ENCODE data around the gene DPP9. TPM values are rescaled to one million over a fixed set of nuclear protein-coding genes. Genes with fewer than 3 reads are reported as not detected.

The DPP9 gene
- polyA plus RNA-seq, 1 of the 3 experiments (the other 2 are of a cell fraction), result 17.1 TPM

GRCh38 chr19:4730740-4731171, 7.1 kb upstream of the DPP9 start:
- no peaks in the 10 kb centered on the region for H4K20me1 ChIP-seq (ENCODE audit: insufficient read depth)
- H3K4me1 ChIP-seq (ENCODE audit: control insufficient read depth in 1 of 2, insufficient read depth in 2 of 2, low read depth in 1 of 2, low read length in 1 of 2), result no peaks in the 10 kb centered on the region; a peak in 1 of 4 replicates
- TF ChIP-seq SIN3A (IDR thresholded peaks at IDR 0.05; ENCODE audit: borderline replicate concordance, low read depth, low read length), result no peak
- no peak for TF ChIP-seq FOXJ3 (CRISPR knock-in tag; IDR thresholded peaks at IDR 0.05)
- peak; percentile 35; the same call in 1 of the 2 replicates for TF ChIP-seq RAD21 (IDR thresholded peaks at IDR 0.05; ENCODE audit: low read length)
- peak; percentile 37; the same call in 1 of the 2 replicates for TF ChIP-seq SMC3 (IDR thresholded peaks at IDR 0.05; ENCODE audit: low read depth, low read length)
- no peak for TF ChIP-seq NRF1 (IDR thresholded peaks at IDR 0.05; ENCODE audit: low read depth, low read length)
- TF ChIP-seq CTCF (IDR thresholded peaks at IDR 0.05), result peak; percentile 61
- H3K9ac ChIP-seq, result no peak overlapping the region
- 93% methylated on average over 1 of the region's 1 CpG for WGBS (ENCODE audit: low lambda C conversion rate)
- H3K9me3 ChIP-seq, result no peaks in the 10 kb centered on the region
- no peaks in the 10 kb centered on the region for H3K27me3 ChIP-seq (ENCODE audit: insufficient read depth)
- DNase-seq, result peak; percentile 66
- no peaks in the 10 kb centered on the region for H3K9me2 ChIP-seq
- H3K36me3 ChIP-seq (replicated peaks in 1 of 2; ENCODE audit: control insufficient read depth in 1 of 2, insufficient read depth in 2 of 2, low read length in 1 of 2), result no peaks in the 10 kb centered on the region
- H3F3A ChIP-seq (replicated peaks; ENCODE audit: insufficient read depth), result peaks cover 2% of the 10 kb centered on the region
- no peak overlapping the region for H3K4me3 ChIP-seq (ENCODE audit: low read depth in 2 of 2, low read length in 1 of 2)
- no peak overlapping the region for H3K4me2 ChIP-seq
- no peak overlapping the region for H2AFZ ChIP-seq (ENCODE audit: low read depth)
- CTCF ChIA-PET, result interaction anchor here (0.8 to 19.9 kb wide), 6 partner anchors 18 to 78 kb away, joined by 3 to 350 read pairs (median 6); partner anchors contain the start of gene FEM1A
- POLR2A ChIA-PET, result no interaction called here
- no peaks in the 10 kb centered on the region for H3K79me2 ChIP-seq (ENCODE audit: insufficient read depth)
- no peak overlapping the region for H3K27ac ChIP-seq (ENCODE audit: low read depth in 2 of 2, low read length in 1 of 2)

GRCh38 chr19:4728871-4729270, 5.2 kb upstream of the DPP9 start:
- Histone ChIP-seq H3K4me3 (ENCODE audit: low read depth in 2 of 2, low read length in 1 of 2) (no peak overlapping the region), H3K9me2 (no peaks in the 10 kb centered on the region), H2AFZ (ENCODE audit: low read depth) (no peak overlapping the region), H3K4me2 (no peak overlapping the region), H3K27me3 (ENCODE audit: insufficient read depth) (no peaks in the 10 kb centered on the region), H4K20me1 (ENCODE audit: insufficient read depth) (no peaks in the 10 kb centered on the region), H3K36me3 (replicated peaks in 1 of 2; ENCODE audit: control insufficient read depth in 1 of 2, insufficient read depth in 2 of 2, low read length in 1 of 2) (no peaks in the 10 kb centered on the region), H3K27ac (ENCODE audit: low read depth in 2 of 2, low read length in 1 of 2) (no peak overlapping the region), H3K9ac (no peak overlapping the region), H3F3A (replicated peaks; ENCODE audit: insufficient read depth) (peaks cover 15% of the 10 kb centered on the region), H3K79me2 (ENCODE audit: insufficient read depth) (no peaks in the 10 kb centered on the region), H3K4me1 (ENCODE audit: control insufficient read depth in 1 of 2, insufficient read depth in 2 of 2, low read depth in 1 of 2, low read length in 1 of 2) (no peaks in the 10 kb centered on the region; a peak in 1 of 4 replicates), H3K9me3 (no peaks in the 10 kb centered on the region)
- DNase-seq, result no peak
- WGBS (ENCODE audit: low lambda C conversion rate), result 70% methylated on average over 10 of the region's 10 CpGs
- ChIA-PET POLR2A (no interaction called here), CTCF (interaction anchor here (0.8 to 19.9 kb wide), 5 partner anchors 10 to 79 kb away, joined by 3 to 350 read pairs (median 9); partner anchors contain the start of gene FEM1A)
- no peak for TF ChIP-seq YY1 (IDR thresholded peaks at IDR 0.05; ENCODE audit: low read depth)
- TF ChIP-seq IRF3 (IDR thresholded peaks at IDR 0.05; ENCODE audit: low read depth, low read length), result no peak
- no peak for TF ChIP-seq JUND (IDR thresholded peaks at IDR 0.05)
- TF ChIP-seq GABPA (IDR thresholded peaks at IDR 0.05; ENCODE audit: low read depth), result no peak
- no peak for TF ChIP-seq POLR2AphosphoS5 (IDR thresholded peaks at IDR 0.05; ENCODE audit: low read depth, low read length)
- TF ChIP-seq ELF1 (IDR thresholded peaks at IDR 0.05), result no peak
- TF ChIP-seq CHD2 (IDR thresholded peaks at IDR 0.05; ENCODE audit: low read length, partially characterized antibody), result no peak
